ENCODE data around the gene LANCL2.

GRCh38 chr7:55483046-55483445, 117.9 kb downstream of the LANCL2 start:
- TF ChIP-seq CTCF (IDR thresholded peaks at IDR 0.05) (no peak), EZH2 (IDR thresholded peaks at IDR 0.05) (no peak), EZH2phosphoT487 (IDR thresholded peaks at IDR 0.05) (no peak)

Measured in neural progenitor cell (in vitro differentiated cells).